ENCODE data around the gene ARHGAP15. TPM values are rescaled to one million over a fixed set of nuclear protein-coding genes. Genes with fewer than 3 reads are reported as not detected.

Gene ARHGAP15
- total RNA-seq, 1 experiment from 2014 or later: not detected

DNA sequence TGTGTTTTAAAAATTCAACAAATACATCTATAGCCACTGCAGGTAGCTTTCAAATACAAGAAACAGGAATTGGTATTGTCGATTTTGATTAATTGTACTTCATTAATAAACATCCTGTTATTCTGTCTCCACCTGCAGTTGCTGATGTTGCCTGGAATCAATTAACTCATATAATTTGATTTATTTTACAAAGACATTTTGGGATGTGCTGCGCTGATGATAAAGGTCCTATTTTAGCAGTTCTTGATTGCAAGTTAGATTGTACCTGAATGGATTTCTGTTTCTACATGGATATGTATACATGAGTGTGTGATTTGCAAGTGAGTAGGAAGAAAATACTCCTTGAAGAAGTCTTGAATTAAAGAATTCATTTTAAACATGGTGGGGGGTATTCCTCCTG, 605.3 kb downstream of the ARHGAP15 start:
- H3K79me2 ChIP-seq (ENCODE audit: low read depth): no peaks in the 10 kb centered on the region
- no peak overlapping the region for H3K27ac ChIP-seq
- no peaks in the 10 kb centered on the region for H3K4me1 ChIP-seq (replicated peaks; ENCODE audit: insufficient read depth)
- no peak overlapping the region for H3K4me2 ChIP-seq
- H3F3A ChIP-seq (ENCODE audit: insufficient read depth, low read depth): no peaks in the 10 kb centered on the region
- no peaks in the 10 kb centered on the region for H3K36me3 ChIP-seq (ENCODE audit: low read depth)
- H4K20me1 ChIP-seq (ENCODE audit: insufficient read depth): no peaks in the 10 kb centered on the region
- POLR2A ChIA-PET (ENCODE audit: unreplicated experiment): no interaction called here
- no peaks in the 10 kb centered on the region for H3K9me2 ChIP-seq (ENCODE audit: insufficient read depth)
- TF ChIP-seq EZH2 (IDR thresholded peaks at IDR 0.05; ENCODE audit: low read depth): no peak
- TF ChIP-seq, protein P1, sequence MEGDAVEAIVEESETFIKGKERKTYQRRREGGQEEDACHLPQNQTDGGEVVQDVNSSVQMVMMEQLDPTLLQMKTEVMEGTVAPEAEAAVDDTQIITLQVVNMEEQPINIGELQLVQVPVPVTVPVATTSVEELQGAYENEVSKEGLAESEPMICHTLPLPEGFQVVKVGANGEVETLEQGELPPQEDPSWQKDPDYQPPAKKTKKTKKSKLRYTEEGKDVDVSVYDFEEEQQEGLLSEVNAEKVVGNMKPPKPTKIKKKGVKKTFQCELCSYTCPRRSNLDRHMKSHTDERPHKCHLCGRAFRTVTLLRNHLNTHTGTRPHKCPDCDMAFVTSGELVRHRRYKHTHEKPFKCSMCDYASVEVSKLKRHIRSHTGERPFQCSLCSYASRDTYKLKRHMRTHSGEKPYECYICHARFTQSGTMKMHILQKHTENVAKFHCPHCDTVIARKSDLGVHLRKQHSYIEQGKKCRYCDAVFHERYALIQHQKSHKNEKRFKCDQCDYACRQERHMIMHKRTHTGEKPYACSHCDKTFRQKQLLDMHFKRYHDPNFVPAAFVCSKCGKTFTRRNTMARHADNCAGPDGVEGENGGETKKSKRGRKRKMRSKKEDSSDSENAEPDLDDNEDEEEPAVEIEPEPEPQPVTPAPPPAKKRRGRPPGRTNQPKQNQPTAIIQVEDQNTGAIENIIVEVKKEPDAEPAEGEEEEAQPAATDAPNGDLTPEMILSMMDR (conservative IDR thresholded peaks at IDR 0.05): no peak
- intact Hi-C loops (cut with micrococcal nuclease; ENCODE audit: unreplicated experiment): no loop called here
- CTCF ChIA-PET: no interaction called here
- no peak overlapping the region for H2AFZ ChIP-seq
- BruUV-seq (replicated peaks): no TSS peak
- H3K9me3 ChIP-seq (ENCODE audit: insufficient read depth, low read depth): no peaks in the 10 kb centered on the region
- H3K27me3 ChIP-seq (ENCODE audit: insufficient read depth, low read depth): no peaks in the 10 kb centered on the region
- no peak for DNase-seq
- no peak overlapping the region for H3K4me3 ChIP-seq

DNA sequence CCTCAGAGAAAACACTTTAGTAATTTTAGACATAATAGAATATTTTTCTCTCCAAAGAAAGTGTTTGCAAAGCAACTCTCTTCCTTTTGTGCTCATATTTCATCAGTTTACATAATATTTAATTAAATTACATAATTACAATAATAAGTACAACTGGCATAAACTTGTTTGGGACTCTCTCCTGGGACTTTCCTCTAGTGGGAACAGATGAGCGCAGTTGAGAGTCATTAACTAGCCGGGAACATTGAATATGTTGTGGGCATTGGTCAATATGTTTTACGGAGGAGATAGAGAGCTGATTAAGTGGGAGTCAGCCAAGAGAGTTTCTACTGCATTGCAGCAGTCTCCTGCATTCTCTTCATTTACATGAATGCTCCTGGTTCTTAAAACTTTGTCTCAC, 607.7 kb downstream of the ARHGAP15 start:
- no TSS peak for BruUV-seq (replicated peaks)

DNA sequence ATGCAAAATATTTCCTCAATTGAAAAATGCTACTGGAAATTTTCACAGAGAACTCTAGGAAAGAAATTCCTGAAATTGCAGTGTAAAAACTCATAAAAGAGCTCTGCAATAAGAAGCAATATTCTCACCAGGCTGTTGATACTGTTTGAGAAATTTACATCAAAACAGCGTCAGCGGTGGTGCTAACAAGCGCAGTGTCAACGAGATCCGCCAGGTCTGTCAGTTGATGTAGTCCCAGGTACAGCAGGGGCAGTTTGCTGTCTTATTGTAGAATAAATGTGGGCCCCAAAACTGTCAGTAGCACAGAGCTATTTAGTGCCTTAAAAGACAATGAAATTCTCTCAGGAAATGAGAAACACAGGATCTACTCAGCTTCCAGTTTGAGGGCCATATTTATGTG, 611.2 kb downstream of the ARHGAP15 start:
- Histone ChIP-seq H3K79me2 (ENCODE audit: low read depth) (no peaks in the 10 kb centered on the region), H3K27ac (no peak overlapping the region), H3K4me2 (no peak overlapping the region), H3F3A (ENCODE audit: insufficient read depth, low read depth) (no peaks in the 10 kb centered on the region), H3K36me3 (ENCODE audit: low read depth) (no peaks in the 10 kb centered on the region), H3K9me3 (ENCODE audit: insufficient read depth, low read depth) (no peaks in the 10 kb centered on the region), H3K27me3 (ENCODE audit: insufficient read depth, low read depth) (no peaks in the 10 kb centered on the region), H3K4me3 (no peak overlapping the region), H2AFZ (no peak overlapping the region), H3K9me2 (ENCODE audit: insufficient read depth) (no peaks in the 10 kb centered on the region; the same call in 1 of the 2 replicates), H3K4me1 (replicated peaks; ENCODE audit: insufficient read depth) (no peaks in the 10 kb centered on the region), H4K20me1 (ENCODE audit: insufficient read depth) (no peaks in the 10 kb centered on the region)
- DNase-seq: no peak
- POLR2A ChIA-PET (ENCODE audit: unreplicated experiment): no interaction called here
- CTCF ChIA-PET: no interaction called here
- no peak for TF ChIP-seq EZH2 (IDR thresholded peaks at IDR 0.05; ENCODE audit: low read depth)
- TF ChIP-seq, protein P1 (conservative IDR thresholded peaks at IDR 0.05): no peak
- intact Hi-C loops (cut with micrococcal nuclease; ENCODE audit: unreplicated experiment): no loop called here
- BruUV-seq (replicated peaks): no TSS peak

More for the DNA sequence above, 607.7 kb downstream of the ARHGAP15 start:
- Histone ChIP-seq H3F3A (ENCODE audit: insufficient read depth, low read depth) (no peaks in the 10 kb centered on the region), H3K79me2 (ENCODE audit: low read depth) (no peaks in the 10 kb centered on the region), H3K9me3 (ENCODE audit: insufficient read depth, low read depth) (no peaks in the 10 kb centered on the region), H3K27me3 (ENCODE audit: insufficient read depth, low read depth) (no peaks in the 10 kb centered on the region), H3K4me2 (no peak overlapping the region), H3K4me1 (replicated peaks; ENCODE audit: insufficient read depth) (no peaks in the 10 kb centered on the region), H3K9me2 (ENCODE audit: insufficient read depth) (no peaks in the 10 kb centered on the region), H3K36me3 (ENCODE audit: low read depth) (no peaks in the 10 kb centered on the region), H3K27ac (no peak overlapping the region), H2AFZ (no peak overlapping the region), H4K20me1 (ENCODE audit: insufficient read depth) (no peaks in the 10 kb centered on the region), H3K4me3 (no peak overlapping the region)
- intact Hi-C loops (cut with micrococcal nuclease; ENCODE audit: unreplicated experiment): no loop called here
- TF ChIP-seq EZH2 (IDR thresholded peaks at IDR 0.05; ENCODE audit: low read depth): no peak
- TF ChIP-seq, protein P1 (conservative IDR thresholded peaks at IDR 0.05): no peak
- no peak for DNase-seq
- POLR2A ChIA-PET (ENCODE audit: unreplicated experiment): no interaction called here
- CTCF ChIA-PET: no interaction called here
